NCI-H446 (cell line): Measurements from ENCODE around the gene HPDL.
A peak's percentile ranks its signal among the peaks of the same experiment; 100 is the strongest.
"Not testable (repeated sequence)": the region's sequence is repeated elsewhere in the genome, so short reads cannot be mapped to it uniquely, and the experiment has no call there.

Experiments
- DNase-seq, 2 experiments: peaks; one replicate each; lab custom pipeline; 2025; lab: John Stamatoyannopoulos, UW

Gene HPDL

GRCh38 chr1:45351508-45351907 lies 24.8 kb downstream of the HPDL start:
- DNase-seq, result no peak

- no peak for DNase-seq
Observed at GRCh38 chr1:45353685-45354084, 27.0 kb downstream of the HPDL start.

GRCh38 chr1:45354838-45355237 lies 28.1 kb downstream of the HPDL start:
- no peak for DNase-seq

GRCh38 chr1:45355683-45356082 lies 29.0 kb downstream of the HPDL start:
- no peak for DNase-seq

- DNase-seq, result no peak
Observed at GRCh38 chr1:45356186-45356585, 29.5 kb downstream of the HPDL start.

- peak; percentile 54 to 67 for DNase-seq
Observed at GRCh38 chr1:45359882-45360513, 33.3 kb downstream of the HPDL start.

GRCh38 chr1:45360981-45361380 lies 34.3 kb downstream of the HPDL start:
- DNase-seq, result not testable (repeated sequence)

- DNase-seq, result no peak
Observed at GRCh38 chr1:45364294-45364693, 37.6 kb downstream of the HPDL start.

GRCh38 chr1:45365051-45365450 lies 38.4 kb downstream of the HPDL start:
- no peak for DNase-seq

GRCh38 chr1:45370575-45370974 lies 43.9 kb downstream of the HPDL start:
- no peak for DNase-seq

- no peak for DNase-seq
Observed at GRCh38 chr1:45373573-45373972, 46.9 kb downstream of the HPDL start.

GRCh38 chr1:45375104-45376090 lies 48.7 kb downstream of the HPDL start:
- peak in 1 of 2 experiments; percentile 11 for DNase-seq

GRCh38 chr1:45378184-45378583 lies 51.5 kb downstream of the HPDL start:
- DNase-seq, result no peak
